PC-3 (cell line): Measurements from ENCODE around the gene OSBPL6. TPM values are rescaled to one million over a fixed set of nuclear protein-coding genes. Genes with fewer than 3 reads are reported as not detected.
A peak's percentile ranks its signal among the peaks of the same experiment; 100 is the strongest.
"Not testable (repeated sequence)": the region's sequence is repeated elsewhere in the genome, so short reads cannot be mapped to it uniquely, and the experiment has no call there.

Experiments used
- ATAC-seq: fragments of 200-7000 bp; cut with Tn5 transposase; 2 replicates; pipeline ENCODE4 v1.9.1; 2020; ENCODE audit warnings: mild to moderate bottlenecking, moderate library complexity
- BruUV-seq: library from RNA; stranded (reverse); fragments of 400-500 nt; replicated peaks from 2 replicates; lab custom pipeline; 2021; lab: Mats Ljungman, UMichigan
- CTCF ChIA-PET: fragments of 300-600 bp; sonication (Branson Sonifier 250); formaldehyde crosslinking; loops from one replicate; lab custom pipeline; 2022; ENCODE audit warnings: antibody characterized with exemption; lab: Charles Lee
- POLR2A ChIA-PET: fragments of 300-600 bp; sonication (Branson Sonifier 250); formaldehyde crosslinking; loops from one replicate; lab custom pipeline; 2022; ENCODE audit warnings: antibody characterized with exemption; ENCODE audit not compliant: unreplicated experiment; lab: Charles Lee
- DNase-seq: peaks from one replicate; pipeline ENCODE4 v3.0.0-alpha.2; 2015
- H2AFZ ChIP-seq: fragments of 300-600 bp; sonication (generic); 2 replicates; pipeline ENCODE4 v1.6.0; 2016; ENCODE audit warnings: antibody characterized with exemption, low read length
- H3F3A ChIP-seq: fragments of 300-600 bp; sonication (generic); one replicate; pipeline ENCODE4 v1.6.0; 2017; ENCODE audit warnings: antibody characterized with exemption, low read length, control low read depth, mild to moderate bottlenecking; ENCODE audit not compliant: unreplicated experiment
- H3K27ac ChIP-seq: fragments of 300-600 bp; sonication (generic); 2 replicates; pipeline ENCODE4 v1.5.1; 2016; ENCODE audit warnings: mild to moderate bottlenecking, low read length
- H3K27me3 ChIP-seq: fragments of 300-600 bp; sonication (generic); 2 replicates; pipeline ENCODE4 v1.6.1; 2016; ENCODE audit warnings: low read length, mixed read lengths
- H3K36me3 ChIP-seq: fragments of 300-600 bp; sonication (generic); 2 replicates; pipeline ENCODE4 v1.6.1; 2016; ENCODE audit warnings: low read depth, mixed run types, low read length, mixed read lengths
- H3K4me1 ChIP-seq: fragments of 300-600 bp; sonication (generic); 2 replicates; pipeline ENCODE4 v1.5.1; 2016; ENCODE audit warnings: low read length; ENCODE audit not compliant: insufficient read depth
- H3K4me2 ChIP-seq: fragments of 300-600 bp; sonication (generic); 2 replicates; pipeline ENCODE4 v1.6.0; 2016; ENCODE audit warnings: low read length
- H3K4me3 ChIP-seq: fragments of 300-600 bp; sonication (generic); 2 replicates; pipeline ENCODE4 v1.5.1; 2016; ENCODE audit warnings: mild to moderate bottlenecking, low read length, mixed read lengths
- H3K79me2 ChIP-seq: fragments of 300-600 bp; sonication (generic); 2 replicates; pipeline ENCODE4 v1.6.1; 2017; ENCODE audit warnings: low read length, mixed read lengths
- H3K9ac ChIP-seq: fragments of 300-600 bp; sonication (generic); 2 replicates; pipeline ENCODE4 v1.6.0; 2016; ENCODE audit warnings: mild to moderate bottlenecking, low read length
- H3K9me2 ChIP-seq: fragments of 300-600 bp; sonication (generic); replicated peaks from 2 replicates; pipeline ENCODE4 v1.6.1; 2016; ENCODE audit warnings: mixed run types, low read length, mixed read lengths
- H3K9me3 ChIP-seq: fragments of 300-600 bp; sonication (generic); 2 replicates; pipeline ENCODE4 v1.6.1; 2016; ENCODE audit warnings: low read length, mixed read lengths
- H4K20me1 ChIP-seq: fragments of 300-600 bp; sonication (generic); 2 replicates; pipeline ENCODE4 v1.6.1; 2016; ENCODE audit warnings: low read length, mixed read lengths
- EZH2 ChIP-seq: fragments of 300-600 bp; sonication (generic); IDR thresholded peaks from one replicate; pipeline ENCODE4 v1.6.1; 2017; ENCODE audit warnings: antibody characterized with exemption, mild to moderate bottlenecking, low read length; ENCODE audit not compliant: unreplicated experiment
- EZH2phosphoT487 ChIP-seq: fragments of 300-600 bp; sonication (generic); IDR thresholded peaks from 2 replicates; pipeline ENCODE4 v1.6.1; 2018; ENCODE audit warnings: mild to moderate bottlenecking, antibody characterized with exemption, low read length, borderline replicate concordance
- intact Hi-C: fragments of 100-400 bp; cut with micrococcal nuclease; formaldehyde crosslinking; loops from 2 replicates; pipeline ENCODE4 v1.9.0; 2023
- total RNA-seq: library from RNA; depleted of rRNA; stranded (reverse); fragments of >200 nt; gene quantifications from 2 replicates; pipeline ENCODE4 v1.2.3, GENCODE V29; 2014
- TF ChIP-seq, protein P1 (sequence below): fragments of 300-600 bp; sonication (generic); conservative IDR thresholded peaks from 2 replicates; pipeline ENCODE4 v1.5.1; 2017; ENCODE audit warnings: antibody characterized with exemption, low read depth, mild to moderate bottlenecking, low read length

The OSBPL6 gene
- total RNA-seq, 1 experiment from 2014 or later, result 4.0 TPM

DNA sequence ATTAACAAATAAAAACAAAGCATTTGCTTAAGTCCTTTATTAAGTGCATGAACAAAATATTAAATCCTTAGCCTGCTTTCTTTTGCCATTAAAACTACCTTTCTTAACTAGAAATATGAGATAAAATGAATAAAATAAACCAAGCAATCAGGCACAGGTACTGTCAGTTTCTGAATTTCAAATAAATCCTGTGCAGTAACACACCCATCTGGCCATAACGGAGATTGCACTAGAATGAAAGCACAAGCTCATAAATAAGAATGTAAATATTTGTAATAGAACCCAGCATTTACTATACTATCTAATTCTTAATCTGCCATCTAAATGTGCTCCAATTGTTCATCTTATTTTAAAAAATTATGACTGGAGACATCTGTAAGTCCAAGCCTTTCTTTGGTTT is 224.8 kb downstream of the OSBPL6 start:
- ATAC-seq (peak; percentile 51), DNase-seq (peak; percentile 64)
- Histone ChIP-seq H3K4me2 (no peak overlapping the region), H3K9me2 (no peaks in the 10 kb centered on the region), H3K27me3 (no peaks in the 10 kb centered on the region), H2AFZ (no peak overlapping the region), H3K4me3 (no peak overlapping the region), H3K9ac (no peak overlapping the region), H3K9me3 (no peaks in the 10 kb centered on the region), H3K27ac (no peak overlapping the region), H3K36me3 (no peaks in the 10 kb centered on the region), H3K79me2 (no peaks in the 10 kb centered on the region), H3K4me1 (peaks cover 6% of the 10 kb centered on the region; the same call in 1 of the 2 replicates), H3F3A (no peaks in the 10 kb centered on the region), H4K20me1 (no peaks in the 10 kb centered on the region)
- TF ChIP-seq EZH2phosphoT487, result no peak
- TF ChIP-seq, protein P1, sequence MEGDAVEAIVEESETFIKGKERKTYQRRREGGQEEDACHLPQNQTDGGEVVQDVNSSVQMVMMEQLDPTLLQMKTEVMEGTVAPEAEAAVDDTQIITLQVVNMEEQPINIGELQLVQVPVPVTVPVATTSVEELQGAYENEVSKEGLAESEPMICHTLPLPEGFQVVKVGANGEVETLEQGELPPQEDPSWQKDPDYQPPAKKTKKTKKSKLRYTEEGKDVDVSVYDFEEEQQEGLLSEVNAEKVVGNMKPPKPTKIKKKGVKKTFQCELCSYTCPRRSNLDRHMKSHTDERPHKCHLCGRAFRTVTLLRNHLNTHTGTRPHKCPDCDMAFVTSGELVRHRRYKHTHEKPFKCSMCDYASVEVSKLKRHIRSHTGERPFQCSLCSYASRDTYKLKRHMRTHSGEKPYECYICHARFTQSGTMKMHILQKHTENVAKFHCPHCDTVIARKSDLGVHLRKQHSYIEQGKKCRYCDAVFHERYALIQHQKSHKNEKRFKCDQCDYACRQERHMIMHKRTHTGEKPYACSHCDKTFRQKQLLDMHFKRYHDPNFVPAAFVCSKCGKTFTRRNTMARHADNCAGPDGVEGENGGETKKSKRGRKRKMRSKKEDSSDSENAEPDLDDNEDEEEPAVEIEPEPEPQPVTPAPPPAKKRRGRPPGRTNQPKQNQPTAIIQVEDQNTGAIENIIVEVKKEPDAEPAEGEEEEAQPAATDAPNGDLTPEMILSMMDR, result peak; percentile 72
- ChIA-PET POLR2A (interaction anchor here (0.6 kb wide), 2 partner anchors 49 to 347 kb away, joined by 3 read pairs; partner anchors contain the start of gene PDE11A), CTCF (interaction anchor here (0.6 to 1.7 kb wide), 13 partner anchors 11 to 619 kb away, joined by 3 to 9 read pairs (median 4); no protein-coding TSS in a partner anchor)
- BruUV-seq, result no TSS peak
- intact Hi-C loops, result loop anchor here (1.0 to 10.0 kb wide), 6 partner anchors 110 to 634 kb away; partner anchors contain the start of gene RBM45

DNA sequence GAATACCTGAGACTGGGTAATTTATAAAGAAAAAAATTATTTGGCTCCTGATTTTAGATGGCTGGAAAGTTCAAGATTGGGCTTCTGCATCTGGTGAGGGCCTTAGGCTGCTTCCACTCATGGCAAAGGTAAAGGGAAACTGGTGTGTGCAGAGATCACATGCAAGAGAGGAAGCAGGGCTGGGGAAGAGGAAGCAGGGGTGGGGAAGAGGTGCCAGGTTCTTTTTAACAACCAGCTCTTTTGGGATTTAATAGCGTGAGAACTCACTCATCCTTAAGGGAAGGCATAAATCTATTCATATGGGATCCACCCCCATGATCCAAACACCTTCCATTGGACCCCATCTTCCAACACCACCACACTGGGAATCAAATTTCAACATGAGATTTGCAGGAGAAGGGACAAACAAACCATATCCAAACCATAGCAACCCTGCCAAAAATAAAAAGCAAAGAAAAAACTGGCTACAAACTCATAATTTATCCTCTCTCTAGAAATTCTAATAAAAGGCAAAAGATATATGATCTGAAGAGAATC is 226.2 kb downstream of the OSBPL6 start:
- H4K20me1 ChIP-seq, result no peaks in the 10 kb centered on the region
- ChIA-PET CTCF (no interaction called here), POLR2A (no interaction called here)
- ATAC-seq (no peak), DNase-seq (no peak)
- intact Hi-C loops, result no loop called here
- no peaks in the 10 kb centered on the region for H3K36me3 ChIP-seq
- no peak overlapping the region for H3K9ac ChIP-seq
- H3K4me1 ChIP-seq, result no peaks in the 10 kb centered on the region
- H3K4me3 ChIP-seq, result no peak overlapping the region
- H3K27ac ChIP-seq, result no peak overlapping the region
- no peaks in the 10 kb centered on the region for H3K27me3 ChIP-seq
- H3K4me2 ChIP-seq, result no peak overlapping the region
- no peaks in the 10 kb centered on the region for H3K9me3 ChIP-seq
- TF ChIP-seq EZH2 (no peak), EZH2phosphoT487 (no peak)
- TF ChIP-seq, protein P1, result no peak
- no TSS peak for BruUV-seq
- H3K9me2 ChIP-seq, result no peaks in the 10 kb centered on the region
- H3K79me2 ChIP-seq, result no peaks in the 10 kb centered on the region
- H3F3A ChIP-seq, result no peaks in the 10 kb centered on the region
- no peak overlapping the region for H2AFZ ChIP-seq

DNA sequence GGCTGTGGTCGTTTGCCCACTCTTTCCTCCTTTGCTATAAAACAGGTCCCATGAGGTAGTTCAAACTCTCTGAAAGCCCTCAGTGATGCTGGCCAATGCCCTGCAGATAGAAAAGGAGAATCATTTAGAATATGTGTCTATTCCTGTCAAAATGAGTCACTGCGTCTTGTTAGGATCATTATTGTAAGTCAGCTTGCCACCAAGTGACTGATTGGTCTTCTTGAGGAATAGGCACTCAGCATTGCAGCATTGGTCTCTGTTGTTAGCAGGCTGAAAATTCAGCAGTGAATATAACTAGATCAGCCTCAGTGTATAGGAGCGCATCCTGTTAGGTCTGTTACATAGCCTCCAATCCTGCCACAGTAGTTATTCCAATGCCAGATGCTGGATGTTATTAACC is 227.8 kb downstream of the OSBPL6 start:
- Histone ChIP-seq H3K9me2 (no peaks in the 10 kb centered on the region), H3K4me1 (no peaks in the 10 kb centered on the region), H3K9ac (no peak overlapping the region), H3K27me3 (no peaks in the 10 kb centered on the region), H3K9me3 (no peaks in the 10 kb centered on the region), H3K27ac (no peak overlapping the region), H3F3A (no peaks in the 10 kb centered on the region), H3K36me3 (no peaks in the 10 kb centered on the region), H3K4me3 (no peak overlapping the region), H4K20me1 (no peaks in the 10 kb centered on the region), H2AFZ (no peak overlapping the region), H3K4me2 (no peak overlapping the region), H3K79me2 (no peaks in the 10 kb centered on the region)
- TF ChIP-seq EZH2phosphoT487, result no peak
- TF ChIP-seq, protein P1, result no peak
- no peak for TF ChIP-seq EZH2
- DNase-seq, result no peak
- no TSS peak for BruUV-seq
- no peak for ATAC-seq
- ChIA-PET POLR2A (no interaction called here), CTCF (no interaction called here)
- intact Hi-C loops, result no loop called here

DNA sequence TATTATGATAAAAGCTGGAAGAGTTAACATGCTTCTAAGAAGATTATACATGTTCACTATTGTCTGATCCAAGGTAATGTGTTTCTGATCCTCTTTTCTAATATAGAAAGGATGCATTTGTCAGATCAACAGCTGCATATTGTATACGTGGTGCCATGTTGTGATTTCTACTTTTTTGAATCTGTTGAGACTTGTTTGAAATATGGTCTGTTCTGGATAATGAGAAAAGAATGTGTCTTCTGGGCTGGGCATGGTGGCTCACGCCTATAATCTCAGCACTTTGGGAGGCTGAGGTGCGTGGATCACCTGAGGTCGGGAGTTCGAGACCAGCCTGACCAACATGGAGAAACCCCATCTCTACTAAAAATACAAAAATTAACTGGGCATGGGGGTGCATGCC is 229.4 kb downstream of the OSBPL6 start:
- not testable (repeated sequence) for BruUV-seq, ATAC-seq

More for the DNA sequence above, 229.4 kb downstream of the OSBPL6 start:
- H3K79me2 ChIP-seq, H3K9me3 ChIP-seq, POLR2A ChIA-PET, H3K9me2 ChIP-seq, H4K20me1 ChIP-seq, CTCF ChIA-PET, H3F3A ChIP-seq, H3K27me3 ChIP-seq, H3K4me2 ChIP-seq, H3K36me3 ChIP-seq, H3K27ac ChIP-seq, H3K9ac ChIP-seq, intact Hi-C loops, H2AFZ ChIP-seq, DNase-seq, H3K4me3 ChIP-seq, H3K4me1 ChIP-seq: not testable (repeated sequence)
